Activated CD4-positive, alpha-beta T cell treated with anti-CD3 and anti-CD28 coated beads, Interleukin-2, amount 10 ng/mL, durations not matched to agents 7 days and 5 days (primary cell): ENCODE results near the gene YIPF6. TPM values are rescaled to one million over a fixed set of nuclear protein-coding genes. Genes with fewer than 3 reads are reported as not detected.
"Not testable (repeated sequence)": the region's sequence is repeated elsewhere in the genome, so short reads cannot be mapped to it uniquely, and the experiment has no call there.

ENCODE experiments used
- CTCF ChIA-PET: fragments of 350-600 bp; sonication (Branson Sonifier 250); formaldehyde crosslinking; loops from one replicate; lab custom pipeline; 2021; ENCODE audit warnings: antibody characterized with exemption; lab: Charles Lee
- POLR2A ChIA-PET: fragments of 350-600 bp; sonication (Branson Sonifier 250); formaldehyde crosslinking; loops from one replicate; lab custom pipeline; 2021; ENCODE audit warnings: antibody characterized with exemption; lab: Charles Lee
- DNase-seq: peaks from one replicate; pipeline ENCODE4 v3.0.0-alpha.2; 2020
- H3K27ac Mint-ChIP-seq: one replicate; pipeline ENCODE4 v1.8.0; 2021; ENCODE audit warnings: mild to moderate bottlenecking, moderate library complexity, mixed read lengths
- H3K27me3 Mint-ChIP-seq: one replicate; pipeline ENCODE4 v1.8.0; 2021; ENCODE audit warnings: mixed read lengths
- H3K36me3 Mint-ChIP-seq: one replicate; pipeline ENCODE4 v1.8.0; 2021; ENCODE audit warnings: low read depth, mixed read lengths
- H3K4me1 Mint-ChIP-seq: one replicate; pipeline ENCODE4 v1.8.0; 2021; ENCODE audit warnings: mixed read lengths
- H3K4me3 Mint-ChIP-seq: one replicate; pipeline ENCODE4 v1.8.0; 2021; ENCODE audit warnings: mild to moderate bottlenecking, moderate library complexity, mixed read lengths
- H3K9me3 Mint-ChIP-seq: one replicate; pipeline ENCODE4 v1.8.0; 2021; ENCODE audit warnings: mixed read lengths
- total RNA-seq, 2 experiments: library from RNA; stranded (reverse); gene quantifications; one replicate each; pipeline ENCODE4 v1.2.3, GENCODE V29; 2021

YIPF6 gene
- total RNA-seq, 2 experiments from 2014 or later = 11.1 to 15.7 TPM

- CTCF ChIA-PET = interaction anchor here (1.1 kb wide), 2 partner anchors 8 to 34 kb away, joined by 3 to 4 read pairs; no protein-coding TSS in a partner anchor
- Mint-ChIP-seq H3K27me3 (no peaks in the 10 kb centered on the region), H3K4me3 (no peak overlapping the region), H3K9me3 (no peaks in the 10 kb centered on the region), H3K4me1 (no peaks in the 10 kb centered on the region), H3K36me3 (peaks cover 29% of the 10 kb centered on the region), H3K27ac (no peak overlapping the region)
- POLR2A ChIA-PET = no interaction called here
- DNase-seq = no peak
These were observed 34.1 kb downstream of the YIPF6 start for GRCh38 chrX:68532831-68533533.

GRCh38 chrX:68533656-68534055 is 34.8 kb downstream of the YIPF6 start:
- DNase-seq = no peak
- ChIA-PET CTCF (no interaction called here), POLR2A (no interaction called here)
- Mint-ChIP-seq H3K4me1 (no peaks in the 10 kb centered on the region), H3K27me3 (no peaks in the 10 kb centered on the region), H3K9me3 (no peaks in the 10 kb centered on the region), H3K4me3 (no peak overlapping the region), H3K27ac (no peak overlapping the region), H3K36me3 (peaks cover 27% of the 10 kb centered on the region)

- Mint-ChIP-seq H3K4me1 (no peaks in the 10 kb centered on the region), H3K36me3 (peaks cover 18% of the 10 kb centered on the region), H3K27me3 (no peaks in the 10 kb centered on the region), H3K4me3 (no peak overlapping the region), H3K27ac (no peak overlapping the region), H3K9me3 (no peaks in the 10 kb centered on the region)
- no peak for DNase-seq
- CTCF ChIA-PET = no interaction called here
- POLR2A ChIA-PET = no interaction called here
These were observed 35.8 kb downstream of the YIPF6 start for GRCh38 chrX:68534691-68535090.

- Mint-ChIP-seq H3K4me1 (no peaks in the 10 kb centered on the region), H3K36me3 (peaks cover 9% of the 10 kb centered on the region), H3K27ac (no peak overlapping the region), H3K27me3 (no peaks in the 10 kb centered on the region), H3K4me3 (no peak overlapping the region), H3K9me3 (peaks cover 4% of the 10 kb centered on the region)
- DNase-seq = no peak
- POLR2A ChIA-PET = no interaction called here
- CTCF ChIA-PET = no interaction called here
These were observed 37.6 kb downstream of the YIPF6 start for GRCh38 chrX:68536429-68536828.

GRCh38 chrX:68536884-68537283 is 38.0 kb downstream of the YIPF6 start:
- CTCF ChIA-PET = no interaction called here
- Mint-ChIP-seq H3K4me3 (no peak overlapping the region), H3K9me3 (peaks cover 8% of the 10 kb centered on the region), H3K4me1 (no peaks in the 10 kb centered on the region), H3K36me3 (peaks cover 12% of the 10 kb centered on the region), H3K27ac (no peak overlapping the region), H3K27me3 (no peaks in the 10 kb centered on the region)
- no peak for DNase-seq
- POLR2A ChIA-PET = no interaction called here

GRCh38 chrX:68550193-68550592 is 51.3 kb downstream of the YIPF6 start:
- Mint-ChIP-seq H3K9me3 (no peaks in the 10 kb centered on the region), H3K36me3 (no peaks in the 10 kb centered on the region), H3K27ac (no peak overlapping the region), H3K4me3 (no peak overlapping the region), H3K4me1 (no peaks in the 10 kb centered on the region), H3K27me3 (no peaks in the 10 kb centered on the region)
- ChIA-PET CTCF (no interaction called here), POLR2A (no interaction called here)
- no peak for DNase-seq

GRCh38 chrX:68556036-68556435 is 57.2 kb downstream of the YIPF6 start:
- Mint-ChIP-seq H3K36me3 (no peaks in the 10 kb centered on the region), H3K4me3 (no peak overlapping the region), H3K27ac (no peak overlapping the region), H3K4me1 (no peaks in the 10 kb centered on the region), H3K27me3 (no peaks in the 10 kb centered on the region), H3K9me3 (no peaks in the 10 kb centered on the region)
- DNase-seq = no peak
- POLR2A ChIA-PET = no interaction called here
- CTCF ChIA-PET = no interaction called here

GRCh38 chrX:68557126-68557525 is 58.3 kb downstream of the YIPF6 start:
- H3K27ac Mint-ChIP-seq, H3K4me1 Mint-ChIP-seq, CTCF ChIA-PET, H3K36me3 Mint-ChIP-seq, H3K4me3 Mint-ChIP-seq, POLR2A ChIA-PET, DNase-seq, H3K9me3 Mint-ChIP-seq, H3K27me3 Mint-ChIP-seq: not testable (repeated sequence)

- H3K4me3 Mint-ChIP-seq, DNase-seq: not testable (repeated sequence)
These were observed 61.1 kb downstream of the YIPF6 start for GRCh38 chrX:68559905-68560304.

GRCh38 chrX:68568136-68568535 is 69.3 kb downstream of the YIPF6 start:
- peaks cover 3% of the 10 kb centered on the region for H3K4me1 Mint-ChIP-seq
- no peak overlapping the region for H3K27ac Mint-ChIP-seq
- no peak overlapping the region for H3K4me3 Mint-ChIP-seq
- CTCF ChIA-PET = interaction anchor here (0.6 to 1.0 kb wide), 2 partner anchors 35 to 214 kb away, joined by 3 to 4 read pairs; no protein-coding TSS in a partner anchor
- H3K27me3 Mint-ChIP-seq = no peaks in the 10 kb centered on the region
- POLR2A ChIA-PET = no interaction called here
- H3K9me3 Mint-ChIP-seq = peaks cover 4% of the 10 kb centered on the region
- no peak for DNase-seq
- H3K36me3 Mint-ChIP-seq = no peaks in the 10 kb centered on the region

More at GRCh38 chrX:68559905-68560304, 61.1 kb downstream of the YIPF6 start:
- H3K36me3 Mint-ChIP-seq, POLR2A ChIA-PET, H3K9me3 Mint-ChIP-seq, H3K27ac Mint-ChIP-seq, H3K27me3 Mint-ChIP-seq, CTCF ChIA-PET, H3K4me1 Mint-ChIP-seq: not testable (repeated sequence)

- Mint-ChIP-seq H3K9me3 (peaks cover 4% of the 10 kb centered on the region), H3K27ac (no peak overlapping the region), H3K4me3 (no peak overlapping the region), H3K27me3 (no peaks in the 10 kb centered on the region), H3K4me1 (peaks cover 3% of the 10 kb centered on the region), H3K36me3 (no peaks in the 10 kb centered on the region)
- ChIA-PET CTCF (no interaction called here), POLR2A (no interaction called here)
- DNase-seq = no peak
These were observed 71.7 kb downstream of the YIPF6 start for GRCh38 chrX:68570598-68570997.

- Mint-ChIP-seq H3K4me1 (peaks cover 3% of the 10 kb centered on the region), H3K27me3 (no peaks in the 10 kb centered on the region), H3K36me3 (no peaks in the 10 kb centered on the region), H3K27ac (no peak overlapping the region), H3K9me3 (peaks cover 4% of the 10 kb centered on the region), H3K4me3 (no peak overlapping the region)
- CTCF ChIA-PET = no interaction called here
- DNase-seq = no peak
- POLR2A ChIA-PET = interaction anchor here (0.6 kb wide), 1 partner anchor 54 kb away, joined by 3 read pairs; no protein-coding TSS in a partner anchor
These were observed 72.4 kb downstream of the YIPF6 start for GRCh38 chrX:68571292-68571609.

- Mint-ChIP-seq H3K36me3 (no peaks in the 10 kb centered on the region), H3K27me3 (no peaks in the 10 kb centered on the region), H3K4me1 (peaks cover 3% of the 10 kb centered on the region), H3K9me3 (peaks cover 4% of the 10 kb centered on the region), H3K27ac (no peak overlapping the region), H3K4me3 (no peak overlapping the region)
- DNase-seq = no peak
- ChIA-PET CTCF (no interaction called here), POLR2A (interaction anchor here (0.6 kb wide), 1 partner anchor 55 kb away, joined by 3 read pairs; no protein-coding TSS in a partner anchor)
These were observed 72.9 kb downstream of the YIPF6 start for GRCh38 chrX:68571610-68572311.
